Breast epithelium (tissue), 4 donors: ENCODE measurements around the gene COMMD8. TPM values are rescaled to one million over a fixed set of nuclear protein-coding genes. Genes with fewer than 3 reads are reported as not detected.

Source experiments
- DNase-seq, 2 donors: peaks; one replicate each; pipeline ENCODE4 v3.0.0-alpha.2; 2019; ENCODE audit warnings: low spot score in 2 of 2
- H3K27ac ChIP-seq, 2 donors: fragments of 200-600 bp; sonication (generic) in 1 of 2; one replicate each; pipeline ENCODE4 v1.5.1; 2016 to 2019; ENCODE audit warnings: mild to moderate bottlenecking in 1 of 2
- H3K27me3 ChIP-seq, 2 donors: fragments of 200-600 bp; sonication (generic) in 1 of 2; one replicate each; pipeline versions ENCODE4 v1.5.1 to v1.6.0; 2017 to 2019; ENCODE audit warnings: control low read depth in 1 of 2, mild to moderate bottlenecking in 1 of 2
- H3K36me3 ChIP-seq: fragments of 200-600 bp; one replicate; pipeline ENCODE4 v1.5.1; 2019
- H3K4me1 ChIP-seq, 2 donors: fragments of 200-600 bp; sonication (generic); one replicate each; pipeline ENCODE4 v1.5.1; 2016 to 2019; ENCODE audit warnings: control low read depth in 1 of 2
- H3K4me3 ChIP-seq, 3 donors: fragments of 200-600 bp; sonication (generic); 1 replicate in 2 of 3; 2 replicates in 1 of 3; pipeline ENCODE4 v1.5.1; 2016 to 2019; ENCODE audit warnings: mild to moderate bottlenecking in 3 of 3, moderate library complexity in 2 of 3
- H3K9me3 ChIP-seq, 2 donors: fragments of 200-600 bp; sonication (generic) in 1 of 2; one replicate each; pipeline ENCODE4 v1.5.1; 2016 to 2019; ENCODE audit warnings: control low read depth in 1 of 2
- POLR2A ChIP-seq: fragments of 450-650 bp; IDR thresholded peaks from one replicate; pipeline ENCODE4 v1.6.1; 2016; ENCODE audit warnings: antibody characterized with exemption, mild to moderate bottlenecking, moderate library complexity
- POLR2AphosphoS5 ChIP-seq, 3 donors: sonication (generic); formaldehyde crosslinking; IDR thresholded peaks; one replicate each; pipeline ENCODE4 v1.6.1; 2017; ENCODE audit warnings: antibody characterized with exemption in 3 of 3
- intact Hi-C: fragments of 100-400 bp; cut with DNase I; formaldehyde crosslinking; loops from one replicate; pipeline ENCODE4 v1.15.1; 2023; ENCODE audit warnings: low total_unique reads
- total RNA-seq, 3 donors: library from RNA; depleted of rRNA; stranded (reverse); fragments of >200 nt; gene quantifications; one replicate each; pipeline ENCODE4 v1.1.0, GENCODE V29; 2016
- TF ChIP-seq, protein P1 (sequence below), 3 donors: fragments of 450-650 bp; IDR thresholded peaks; one replicate each; pipeline ENCODE4 v1.5.1; 2016 to 2017; ENCODE audit warnings: antibody characterized with exemption in 3 of 3, mild to moderate bottlenecking in 3 of 3, moderate library complexity in 3 of 3

Gene COMMD8
- total RNA-seq, 3 donors from 2014 or later, result 11.8 to 12.8 (median 12.3) TPM

DNA sequence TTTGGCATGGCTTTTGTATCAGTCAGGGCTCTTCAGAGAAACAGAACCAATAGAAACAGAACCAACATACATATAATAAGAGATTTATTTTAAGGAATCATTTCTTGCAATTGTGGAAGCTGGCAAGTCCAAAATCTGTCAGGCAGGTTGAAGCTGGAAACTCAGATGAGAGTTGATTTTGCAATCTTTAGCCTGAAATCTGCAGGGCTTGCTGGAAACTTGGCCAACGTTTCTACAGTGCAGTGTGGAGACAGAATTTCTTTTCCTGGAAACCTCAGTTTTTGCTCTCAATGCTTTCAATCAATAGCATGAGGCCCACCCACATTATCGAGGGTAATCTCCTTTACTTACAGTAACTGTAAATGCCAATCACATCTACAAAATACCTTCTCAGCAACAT lies 45.4 kb downstream of the COMMD8 start:
- no peaks in the 10 kb centered on the region for H3K4me1 ChIP-seq
- H3K36me3 ChIP-seq, result no peaks in the 10 kb centered on the region
- H3K9me3 ChIP-seq, result no peaks in the 10 kb centered on the region
- H3K27me3 ChIP-seq, result no peaks in the 10 kb centered on the region
- DNase-seq, result no peak
- intact Hi-C loops, result no loop called here
- no peak overlapping the region for H3K27ac ChIP-seq
- TF ChIP-seq, protein P1, sequence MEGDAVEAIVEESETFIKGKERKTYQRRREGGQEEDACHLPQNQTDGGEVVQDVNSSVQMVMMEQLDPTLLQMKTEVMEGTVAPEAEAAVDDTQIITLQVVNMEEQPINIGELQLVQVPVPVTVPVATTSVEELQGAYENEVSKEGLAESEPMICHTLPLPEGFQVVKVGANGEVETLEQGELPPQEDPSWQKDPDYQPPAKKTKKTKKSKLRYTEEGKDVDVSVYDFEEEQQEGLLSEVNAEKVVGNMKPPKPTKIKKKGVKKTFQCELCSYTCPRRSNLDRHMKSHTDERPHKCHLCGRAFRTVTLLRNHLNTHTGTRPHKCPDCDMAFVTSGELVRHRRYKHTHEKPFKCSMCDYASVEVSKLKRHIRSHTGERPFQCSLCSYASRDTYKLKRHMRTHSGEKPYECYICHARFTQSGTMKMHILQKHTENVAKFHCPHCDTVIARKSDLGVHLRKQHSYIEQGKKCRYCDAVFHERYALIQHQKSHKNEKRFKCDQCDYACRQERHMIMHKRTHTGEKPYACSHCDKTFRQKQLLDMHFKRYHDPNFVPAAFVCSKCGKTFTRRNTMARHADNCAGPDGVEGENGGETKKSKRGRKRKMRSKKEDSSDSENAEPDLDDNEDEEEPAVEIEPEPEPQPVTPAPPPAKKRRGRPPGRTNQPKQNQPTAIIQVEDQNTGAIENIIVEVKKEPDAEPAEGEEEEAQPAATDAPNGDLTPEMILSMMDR (IDR thresholded peaks at IDR 0.05), result no peak
- TF ChIP-seq POLR2A (no peak), POLR2AphosphoS5 (IDR thresholded peaks at IDR 0.05) (no peak)
- no peak overlapping the region for H3K4me3 ChIP-seq

DNA sequence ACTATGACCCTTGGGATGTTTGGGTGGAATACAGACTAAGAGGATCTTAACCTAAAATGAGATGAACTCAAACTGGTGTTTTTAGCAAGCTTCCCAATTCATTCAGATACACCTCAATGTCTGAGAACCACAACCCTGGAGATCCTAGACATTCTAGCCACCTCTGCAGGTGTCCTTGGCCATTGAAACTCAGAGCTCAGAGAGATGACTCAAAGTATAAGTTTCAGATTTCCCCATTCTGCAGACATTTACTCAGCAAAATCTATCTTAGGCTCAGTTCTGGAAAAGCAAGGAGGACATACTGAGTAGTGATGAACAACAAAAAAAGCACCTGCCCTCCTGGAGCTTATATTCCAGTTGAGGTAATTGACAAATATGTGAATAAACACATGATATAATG lies 47.8 kb downstream of the COMMD8 start:
- TF ChIP-seq POLR2AphosphoS5 (IDR thresholded peaks at IDR 0.05) (no peak), POLR2A (no peak)
- TF ChIP-seq, protein P1 (IDR thresholded peaks at IDR 0.05), result no peak
- intact Hi-C loops, result no loop called here

DNA sequence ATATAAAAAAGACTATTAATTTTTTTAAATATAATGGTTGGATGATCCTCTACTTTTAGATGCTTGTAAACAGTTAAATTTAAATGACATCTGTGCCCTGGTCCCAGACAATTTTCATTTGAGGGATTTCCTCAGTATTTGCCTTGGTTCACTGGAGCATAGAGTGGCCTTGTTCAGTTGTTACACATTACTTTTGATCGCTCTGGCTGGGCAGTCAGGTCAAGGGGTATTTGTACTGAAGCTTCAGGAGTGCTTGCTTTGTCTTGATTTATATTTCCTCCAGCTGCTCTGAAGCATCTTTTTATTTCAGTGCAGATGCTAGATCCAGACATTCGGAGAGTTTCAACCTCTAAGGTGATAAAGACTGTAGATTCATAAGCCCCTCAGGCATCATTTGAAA lies 50.0 kb downstream of the COMMD8 start:
- H3K27me3 ChIP-seq, result no peaks in the 10 kb centered on the region
- no peaks in the 10 kb centered on the region for H3K4me1 ChIP-seq
- H3K27ac ChIP-seq, result no peak overlapping the region
- H3K9me3 ChIP-seq, result no peaks in the 10 kb centered on the region
- H3K36me3 ChIP-seq, result no peaks in the 10 kb centered on the region
- H3K4me3 ChIP-seq, result no peak overlapping the region
- TF ChIP-seq POLR2A (no peak), POLR2AphosphoS5 (IDR thresholded peaks at IDR 0.05) (no peak)
- TF ChIP-seq, protein P1 (IDR thresholded peaks at IDR 0.05), result no peak
- no peak for DNase-seq
- intact Hi-C loops, result no loop called here

More for the DNA sequence above, 47.8 kb downstream of the COMMD8 start:
- H3K27me3 ChIP-seq, result no peaks in the 10 kb centered on the region
- no peak overlapping the region for H3K4me3 ChIP-seq
- H3K36me3 ChIP-seq, result no peaks in the 10 kb centered on the region
- no peaks in the 10 kb centered on the region for H3K9me3 ChIP-seq
- H3K27ac ChIP-seq, result no peak overlapping the region
- H3K4me1 ChIP-seq, result no peaks in the 10 kb centered on the region
- DNase-seq, result no peak

DNA sequence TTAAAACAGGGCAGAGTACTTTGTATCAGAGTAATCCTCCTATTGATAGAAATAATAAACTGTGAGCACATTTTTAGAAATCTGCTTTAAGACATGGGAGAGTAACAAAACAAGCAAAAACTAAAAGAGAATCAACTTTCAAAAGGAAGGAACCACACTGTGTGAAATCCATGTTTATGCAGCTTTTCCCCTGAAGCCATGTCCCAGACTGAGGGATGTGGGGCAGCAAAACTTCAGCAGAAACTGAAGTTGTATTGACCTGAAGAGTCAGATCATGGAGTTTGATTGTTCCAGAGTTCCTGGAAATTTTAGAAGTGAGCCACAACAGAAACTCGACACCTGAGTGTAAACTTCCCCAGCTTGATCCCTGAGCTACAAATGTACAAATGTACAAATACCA lies 53.2 kb downstream of the COMMD8 start:
- Histone ChIP-seq H3K36me3 (no peaks in the 10 kb centered on the region), H3K27ac (no peak overlapping the region)
- intact Hi-C loops, result no loop called here

DNA sequence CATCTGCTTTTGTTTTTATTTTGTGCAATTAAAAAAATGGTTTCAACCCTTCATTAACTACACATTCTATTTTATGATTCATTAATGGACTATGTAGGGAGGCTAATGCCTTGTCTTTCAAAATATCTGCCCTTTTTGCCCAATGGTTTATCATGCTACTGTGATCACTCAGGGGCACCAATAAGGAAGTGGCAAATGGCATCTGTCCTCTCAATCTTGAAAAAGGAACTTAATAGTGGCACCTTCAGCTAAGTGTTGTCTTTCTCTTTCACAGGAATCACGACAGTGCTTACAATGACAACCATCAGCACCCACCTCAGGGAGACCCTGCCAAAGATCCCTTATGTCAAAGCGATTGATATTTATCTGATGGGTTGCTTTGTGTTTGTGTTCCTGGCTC lies 57.1 kb downstream of the COMMD8 start:
- no peaks in the 10 kb centered on the region for H3K4me1 ChIP-seq
- intact Hi-C loops, result no loop called here
- H3K27me3 ChIP-seq, result no peaks in the 10 kb centered on the region
- no peaks in the 10 kb centered on the region for H3K36me3 ChIP-seq
- TF ChIP-seq POLR2AphosphoS5 (IDR thresholded peaks at IDR 0.05) (no peak), POLR2A (no peak)
- TF ChIP-seq, protein P1 (IDR thresholded peaks at IDR 0.05), result no peak
- H3K27ac ChIP-seq, result no peak overlapping the region
- H3K9me3 ChIP-seq, result no peaks in the 10 kb centered on the region
- DNase-seq, result no peak
- no peak overlapping the region for H3K4me3 ChIP-seq

More for the DNA sequence above, 53.2 kb downstream of the COMMD8 start:
- Histone ChIP-seq H3K9me3 (no peaks in the 10 kb centered on the region), H3K4me1 (no peaks in the 10 kb centered on the region), H3K4me3 (no peak overlapping the region), H3K27me3 (no peaks in the 10 kb centered on the region)
- no peak for DNase-seq
- no peak for TF ChIP-seq POLR2AphosphoS5 (IDR thresholded peaks at IDR 0.05)
- TF ChIP-seq, protein P1 (IDR thresholded peaks at IDR 0.05), result no peak
- no peak for TF ChIP-seq POLR2A

Other genes starting within 250 kb of the COMMD8 start
- 10 to 100 TPM; 13.3 to 26.2 (median 15.7) TPM for gene ATP10D, start 21.6 kb upstream of the COMMD8 start, total RNA-seq